HCT116 (cell line): ENCODE results near the gene POLR1A. TPM values are rescaled to one million over a fixed set of nuclear protein-coding genes. Genes with fewer than 3 reads are reported as not detected.

ENCODE experiments used
- ATAC-seq: fragments of 200-7000 bp; cut with Tn5 transposase; 2 replicates; pipeline ENCODE4 v1.9.1; 2020; ENCODE audit warnings: mild to moderate bottlenecking, moderate library complexity
- BruUV-seq: library from RNA; stranded (reverse); fragments of 400-500 nt; replicated peaks from 2 replicates; lab custom pipeline; 2021; lab: Mats Ljungman, UMichigan
- CTCF ChIA-PET: fragments of 300-600 bp; sonication (Branson Sonifier 250); formaldehyde crosslinking; loops from one replicate; lab custom pipeline; 2021; ENCODE audit warnings: antibody characterized with exemption; lab: Charles Lee
- POLR2A ChIA-PET: fragments of 300-600, 350-600 bp; sonication (Branson Sonifier 250); formaldehyde crosslinking; loops from one replicate; lab custom pipeline; 2021; ENCODE audit warnings: antibody characterized with exemption; lab: Charles Lee
- RAD21 ChIA-PET, 2 experiments: fragments of 300-600 bp; sonication (Branson Sonifier 250); formaldehyde crosslinking; loops; one replicate each; lab custom pipeline; 2023; ENCODE audit warnings: low total read pairs in 2 of 2; ENCODE audit not compliant: uncharacterized antibody in 2 of 2, unreplicated experiment in 2 of 2, low non-redundant PET in 1 of 2; lab: Charles Lee
- DNase-seq: peaks from one replicate; pipeline ENCODE4 v3.0.0-alpha.2; 2010; ENCODE audit warnings: low read depth, low spot score
- H2AFZ ChIP-seq: fragments of 200-600 bp; shearing (Covaris generic), sonication (generic); 2 replicates; pipeline ENCODE4 v1.6.1; 2017; ENCODE audit warnings: low read depth, mixed run types, mixed read lengths, antibody characterized with exemption, low read length; ENCODE audit not compliant: poor library complexity, severe bottlenecking
- H3K27ac ChIP-seq: 2 replicates; pipeline ENCODE4 v1.5.1; 2012; ENCODE audit warnings: low read depth, low read length
- H3K27me3 ChIP-seq: fragments of 200-600 bp; sonication (generic); 2 replicates; pipeline ENCODE4 v1.6.1; 2016; ENCODE audit warnings: mixed run types, low read length, mixed read lengths; ENCODE audit not compliant: insufficient read depth
- H3K36me3 ChIP-seq, 2 experiments: fragments of 200-500 bp in 1 of 2; fragments of 200-600 bp in 1 of 2; sonication (Bioruptor generic) in 1 of 2; sonication (generic) in 1 of 2; 2 replicates each; pipeline versions ENCODE4 v1.5.1 to v1.6.1; 2014 to 2016; ENCODE audit warnings: low read length in 2 of 2, inconsistent platforms in 1 of 2, mixed read lengths in 1 of 2, mixed run types in 1 of 2; ENCODE audit not compliant: insufficient read depth in 2 of 2, control insufficient read depth in 1 of 2
- H3K4me1 ChIP-seq, 2 experiments: fragments of 200-600 bp in 1 of 2; sonication (generic) in 1 of 2; 2 replicates each; pipeline versions ENCODE4 v1.5.1 to v1.6.1; 2012 to 2017; ENCODE audit warnings: low read length in 2 of 2, inconsistent platforms in 1 of 2, mild to moderate bottlenecking in 1 of 2, mixed read lengths in 1 of 2, mixed run types in 1 of 2, moderate library complexity in 1 of 2; ENCODE audit not compliant: insufficient read depth in 2 of 2, control insufficient read depth in 1 of 2
- H3K4me2 ChIP-seq: fragments of 200-600 bp; sonication (generic); 2 replicates; pipeline ENCODE4 v1.6.1; 2017; ENCODE audit warnings: mixed run types, low read length, mixed read lengths
- H3K4me3 ChIP-seq, 2 experiments: fragments of 200-600 bp in 1 of 2; sonication (generic) in 1 of 2; replicated peaks in 1 of 2; 2 replicates each; pipeline ENCODE4 v1.5.1; 2011 to 2016; ENCODE audit warnings: low read length in 2 of 2, control low read depth in 1 of 2, low read depth in 1 of 2, mild to moderate bottlenecking in 1 of 2, mixed read lengths in 1 of 2, mixed run types in 1 of 2
- H3K79me2 ChIP-seq: fragments of 200-600 bp; sonication (generic); 2 replicates; pipeline ENCODE4 v1.6.1; 2017; ENCODE audit warnings: mild to moderate bottlenecking, mixed run types, low read length, moderate library complexity, mixed read lengths; ENCODE audit not compliant: insufficient read depth
- H3K9ac ChIP-seq: fragments of 200-600 bp; sonication (generic); 2 replicates; pipeline ENCODE4 v1.6.1; 2016; ENCODE audit warnings: low read length, mixed read lengths
- H3K9me2 ChIP-seq: fragments of 200-600 bp; sonication (generic), shearing (Covaris generic); 2 replicates; pipeline ENCODE4 v1.6.1; 2017; ENCODE audit warnings: mixed run types, mild to moderate bottlenecking, moderate library complexity; ENCODE audit not compliant: insufficient read depth
- H3K9me3 ChIP-seq, 2 experiments: fragments of 200-500 bp in 1 of 2; fragments of 200-600 bp in 1 of 2; sonication (Bioruptor generic) in 1 of 2; sonication (generic) in 1 of 2; 2 replicates each; pipeline ENCODE4 v1.6.1; 2014 to 2017; ENCODE audit warnings: low read length in 2 of 2, mixed read lengths in 2 of 2, inconsistent platforms in 1 of 2, low read depth in 1 of 2, mild to moderate bottlenecking in 1 of 2, mixed run types in 1 of 2, moderate library complexity in 1 of 2; ENCODE audit not compliant: control insufficient read depth in 1 of 2, insufficient read depth in 1 of 2
- H4K20me1 ChIP-seq: fragments of 200-600 bp; sonication (generic), shearing (Covaris generic); 2 replicates; pipeline ENCODE4 v1.6.1; 2017; ENCODE audit warnings: mixed run types, mild to moderate bottlenecking, moderate library complexity; ENCODE audit not compliant: insufficient read depth
- CBX3 ChIP-seq: IDR thresholded peaks from 2 replicates; pipeline ENCODE4 v1.6.1; 2012; ENCODE audit warnings: low read depth
- CEBPB ChIP-seq: IDR thresholded peaks from 2 replicates; pipeline ENCODE4 v1.6.1; 2012; ENCODE audit warnings: low read depth
- EGR1 ChIP-seq: IDR thresholded peaks from 2 replicates; pipeline ENCODE4 v1.6.1; 2012; ENCODE audit warnings: low read depth
- ELF1 ChIP-seq: IDR thresholded peaks from 2 replicates; pipeline ENCODE4 v1.6.1; 2012; ENCODE audit warnings: low read depth, borderline replicate concordance
- EZH2 ChIP-seq: fragments of 200-600 bp; sonication (generic); IDR thresholded peaks from 2 replicates; pipeline ENCODE4 v1.6.1; 2017; ENCODE audit warnings: antibody characterized with exemption, mixed run types
- EZH2phosphoT487 ChIP-seq: fragments of 200-600 bp; IDR thresholded peaks from 2 replicates; pipeline ENCODE4 v1.6.1; 2018; ENCODE audit warnings: antibody characterized with exemption, borderline replicate concordance
- FOSL1 ChIP-seq: IDR thresholded peaks from 2 replicates; pipeline ENCODE4 v1.6.1; 2012; ENCODE audit warnings: low read depth
- POLR2A ChIP-seq: IDR thresholded peaks from 2 replicates; pipeline ENCODE4 v1.7.0; 2011; ENCODE audit warnings: borderline replicate concordance; ENCODE audit not compliant: insufficient read depth, insufficient read length; ENCODE audit errors: extremely low read depth
- POLR2AphosphoS5 ChIP-seq: IDR thresholded peaks from 2 replicates; pipeline ENCODE4 v1.6.1; 2011; ENCODE audit warnings: mild to moderate bottlenecking, low read depth, low read length, moderate library complexity
- RAD21 ChIP-seq: IDR thresholded peaks from 2 replicates; pipeline ENCODE4 v1.6.1; 2012; ENCODE audit warnings: low read depth, mild to moderate bottlenecking
- REST ChIP-seq: IDR thresholded peaks from 2 replicates; pipeline ENCODE4 v1.6.1; 2012; ENCODE audit warnings: low read depth
- TCF7L2 ChIP-seq: IDR thresholded peaks from 2 replicates; pipeline ENCODE4 v1.7.0; 2011; ENCODE audit warnings: borderline replicate concordance, inconsistent platforms; ENCODE audit not compliant: insufficient read depth, insufficient read length; ENCODE audit errors: extremely low read depth
- ZBTB33 ChIP-seq: IDR thresholded peaks from 2 replicates; pipeline ENCODE4 v1.6.1; 2011; ENCODE audit warnings: mild to moderate bottlenecking, low read length, moderate library complexity; ENCODE audit not compliant: insufficient replicate concordance; ENCODE audit errors: extremely low read depth
- ZNF274 ChIP-seq: fragments of 200-500 bp; sonication (Bioruptor generic); IDR thresholded peaks from 2 replicates; pipeline ENCODE4 v1.6.1; 2014; ENCODE audit warnings: mild to moderate bottlenecking, low read depth, low read length, inconsistent platforms
- intact Hi-C: fragments of 100-400 bp; cut with micrococcal nuclease; formaldehyde crosslinking; loops from 2 replicates; pipeline ENCODE4 v1.10.0; 2022
- total RNA-seq: library from RNA; stranded (reverse); gene quantifications from one replicate; pipeline ENCODE4 v1.2.1, GENCODE V29; 2021; ENCODE audit not compliant: unreplicated experiment
- TF ChIP-seq, protein P1 (sequence below): IDR thresholded peaks from 2 replicates; pipeline ENCODE4 v1.6.1; 2012
- TF ChIP-seq, protein P2 (sequence below), 3 experiments: fragments of 200-600 bp in 1 of 3; sonication (generic) in 1 of 3; IDR thresholded peaks in 2 of 3; conservative IDR thresholded peaks in 1 of 3; 2 replicates each; pipeline ENCODE4 v1.5.1; 2012 to 2017; ENCODE audit warnings: low read depth in 2 of 3, low read length in 2 of 3, antibody characterized with exemption in 1 of 3, borderline replicate concordance in 1 of 3, control low read depth in 1 of 3, mild to moderate bottlenecking in 1 of 3, mixed read lengths in 1 of 3, mixed run types in 1 of 3, moderate library complexity in 1 of 3; ENCODE audit not compliant: insufficient read depth in 1 of 3

The POLR1A gene
- total RNA-seq, 1 experiment from 2014 or later: 46.6 TPM

GRCh38 chr2:86066007-86066578 lies 39.6 kb downstream of the POLR1A start:
- RAD21 ChIA-PET: no interaction called here
- no peaks in the 10 kb centered on the region for H3K27me3 ChIP-seq

More at GRCh38 chr2:86066007-86066578, 39.6 kb downstream of the POLR1A start:
- peaks cover 4 to 15% of the 10 kb centered on the region in 2 experiments; a peak in 2 of 4 replicates for H3K4me1 ChIP-seq
- TF ChIP-seq REST (no peak), EGR1 (no peak), POLR2A (no peak), EZH2 (no peak), FOSL1 (no peak), ELF1 (no peak), TCF7L2 (no peak), RAD21 (no peak), EZH2phosphoT487 (no peak), POLR2AphosphoS5 (no peak), ZBTB33 (no peak), CEBPB (no peak), CBX3 (no peak), ZNF274 (no peak)
- TF ChIP-seq, protein P1, sequence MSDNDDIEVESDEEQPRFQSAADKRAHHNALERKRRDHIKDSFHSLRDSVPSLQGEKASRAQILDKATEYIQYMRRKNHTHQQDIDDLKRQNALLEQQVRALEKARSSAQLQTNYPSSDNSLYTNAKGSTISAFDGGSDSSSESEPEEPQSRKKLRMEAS: no peak
- TF ChIP-seq, protein P2, sequence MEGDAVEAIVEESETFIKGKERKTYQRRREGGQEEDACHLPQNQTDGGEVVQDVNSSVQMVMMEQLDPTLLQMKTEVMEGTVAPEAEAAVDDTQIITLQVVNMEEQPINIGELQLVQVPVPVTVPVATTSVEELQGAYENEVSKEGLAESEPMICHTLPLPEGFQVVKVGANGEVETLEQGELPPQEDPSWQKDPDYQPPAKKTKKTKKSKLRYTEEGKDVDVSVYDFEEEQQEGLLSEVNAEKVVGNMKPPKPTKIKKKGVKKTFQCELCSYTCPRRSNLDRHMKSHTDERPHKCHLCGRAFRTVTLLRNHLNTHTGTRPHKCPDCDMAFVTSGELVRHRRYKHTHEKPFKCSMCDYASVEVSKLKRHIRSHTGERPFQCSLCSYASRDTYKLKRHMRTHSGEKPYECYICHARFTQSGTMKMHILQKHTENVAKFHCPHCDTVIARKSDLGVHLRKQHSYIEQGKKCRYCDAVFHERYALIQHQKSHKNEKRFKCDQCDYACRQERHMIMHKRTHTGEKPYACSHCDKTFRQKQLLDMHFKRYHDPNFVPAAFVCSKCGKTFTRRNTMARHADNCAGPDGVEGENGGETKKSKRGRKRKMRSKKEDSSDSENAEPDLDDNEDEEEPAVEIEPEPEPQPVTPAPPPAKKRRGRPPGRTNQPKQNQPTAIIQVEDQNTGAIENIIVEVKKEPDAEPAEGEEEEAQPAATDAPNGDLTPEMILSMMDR (IDR thresholded peaks at IDR 0.05 in 2 of 3, conservative IDR thresholded peaks at IDR 0.05 in 1 of 3; ENCODE audit: borderline replicate concordance in 1 of 3, insufficient read depth in 1 of 3, low read depth in 2 of 3, low read length in 2 of 3): no peak
- no peak overlapping the region for H3K4me3 ChIP-seq
- H3K27ac ChIP-seq: no peak overlapping the region
- peaks cover 35 to 58% of the 10 kb centered on the region in 2 experiments for H3K36me3 ChIP-seq
- H3K4me2 ChIP-seq: no peak overlapping the region
- H3K9me2 ChIP-seq: no peaks in the 10 kb centered on the region
- intact Hi-C loops: no loop called here
- ChIA-PET CTCF (no interaction called here), POLR2A (no interaction called here)
- H2AFZ ChIP-seq: no peak overlapping the region
- no peaks in the 10 kb centered on the region for H3K9me3 ChIP-seq
- ATAC-seq (no peak), DNase-seq (no peak)
- 0 out of 2 replicates have a peak, but pooled peaks cover 5% of the 10 kb centered on the region for H3K79me2 ChIP-seq
- H4K20me1 ChIP-seq: peaks cover 4% of the 10 kb centered on the region; the same call in 1 of the 2 replicates
- H3K9ac ChIP-seq: no peak overlapping the region
- no TSS peak for BruUV-seq
